HG03139 (cell line): ENCODE results near the gene TMEM126B.

Experiments used
- ATAC-seq: cut with Tn5 transposase; IDR thresholded peaks from one replicate; pipeline ENCODE4 v1.9.1; 2021; ENCODE audit not compliant: unreplicated experiment

The TMEM126B gene

GRCh38 chr11:85682330-85683305 lies 54.2 kb downstream of the TMEM126B start:
- ATAC-seq: peak; percentile 85

GRCh38 chr11:85685125-85685819 lies 56.9 kb downstream of the TMEM126B start:
- ATAC-seq: no peak

GRCh38 chr11:85685820-85686459 lies 57.5 kb downstream of the TMEM126B start, which contains the start of gene CCDC89:
TSS of gene CCDC89 (minus strand) at chr11:85686195. CDS start at chr11:85686130, 65 bp downstream.
- ATAC-seq: no peak
